Mammary epithelial cell (primary cell): Measurements from ENCODE around the gene SPNS3.

Experiments
- EZH2 ChIP-seq: IDR thresholded peaks from 2 replicates; pipeline ENCODE4 v1.6.1; 2012; ENCODE audit warnings: low read length, inconsistent platforms, borderline replicate concordance
- TF ChIP-seq, protein P1 (sequence below), 2 donors: IDR thresholded peaks in 1 of 2; conservative IDR thresholded peaks in 1 of 2; 2 replicates each; pipeline ENCODE4 v1.5.1; 2011 to 2012; ENCODE audit warnings: inconsistent platforms in 2 of 2, low read length in 2 of 2, mild to moderate bottlenecking in 2 of 2, control low read depth in 1 of 2, low read depth in 1 of 2; ENCODE audit not compliant: insufficient read depth in 1 of 2; ENCODE audit errors: extremely low read depth in 1 of 2

GRCh38 chr17:4515501-4515900 lies 81.8 kb downstream of the SPNS3 start:
- TF ChIP-seq, protein P1, sequence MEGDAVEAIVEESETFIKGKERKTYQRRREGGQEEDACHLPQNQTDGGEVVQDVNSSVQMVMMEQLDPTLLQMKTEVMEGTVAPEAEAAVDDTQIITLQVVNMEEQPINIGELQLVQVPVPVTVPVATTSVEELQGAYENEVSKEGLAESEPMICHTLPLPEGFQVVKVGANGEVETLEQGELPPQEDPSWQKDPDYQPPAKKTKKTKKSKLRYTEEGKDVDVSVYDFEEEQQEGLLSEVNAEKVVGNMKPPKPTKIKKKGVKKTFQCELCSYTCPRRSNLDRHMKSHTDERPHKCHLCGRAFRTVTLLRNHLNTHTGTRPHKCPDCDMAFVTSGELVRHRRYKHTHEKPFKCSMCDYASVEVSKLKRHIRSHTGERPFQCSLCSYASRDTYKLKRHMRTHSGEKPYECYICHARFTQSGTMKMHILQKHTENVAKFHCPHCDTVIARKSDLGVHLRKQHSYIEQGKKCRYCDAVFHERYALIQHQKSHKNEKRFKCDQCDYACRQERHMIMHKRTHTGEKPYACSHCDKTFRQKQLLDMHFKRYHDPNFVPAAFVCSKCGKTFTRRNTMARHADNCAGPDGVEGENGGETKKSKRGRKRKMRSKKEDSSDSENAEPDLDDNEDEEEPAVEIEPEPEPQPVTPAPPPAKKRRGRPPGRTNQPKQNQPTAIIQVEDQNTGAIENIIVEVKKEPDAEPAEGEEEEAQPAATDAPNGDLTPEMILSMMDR (conservative IDR thresholded peaks at IDR 0.05 in 1 of 2, IDR thresholded peaks at IDR 0.05 in 1 of 2; ENCODE audit: extremely low read depth in 1 of 2, insufficient read depth in 1 of 2, low read depth in 1 of 2, low read length in 2 of 2), result no peak
- no peak for TF ChIP-seq EZH2
